A549 (cell line): ENCODE results near the gene DNAAF5.

Source experiments
- MAFK ChIP-seq: fragments of 450-650 bp; IDR thresholded peaks from 2 replicates; pipeline ENCODE4 v1.6.1; 2014; ENCODE audit not compliant: partially characterized antibody
- NR3C1 ChIP-seq: fragments of >200 bp; sonication (Bioruptor Twin); formaldehyde crosslinking; IDR thresholded peaks from 3 replicates; pipeline ENCODE4 v1.6.1; 2017
- RFX5 ChIP-seq: fragments of 450-650 bp; IDR thresholded peaks from 2 replicates; pipeline ENCODE4 v1.7.1; 2014; ENCODE audit warnings: antibody characterized with exemption, mild to moderate bottlenecking, moderate library complexity

DNA sequence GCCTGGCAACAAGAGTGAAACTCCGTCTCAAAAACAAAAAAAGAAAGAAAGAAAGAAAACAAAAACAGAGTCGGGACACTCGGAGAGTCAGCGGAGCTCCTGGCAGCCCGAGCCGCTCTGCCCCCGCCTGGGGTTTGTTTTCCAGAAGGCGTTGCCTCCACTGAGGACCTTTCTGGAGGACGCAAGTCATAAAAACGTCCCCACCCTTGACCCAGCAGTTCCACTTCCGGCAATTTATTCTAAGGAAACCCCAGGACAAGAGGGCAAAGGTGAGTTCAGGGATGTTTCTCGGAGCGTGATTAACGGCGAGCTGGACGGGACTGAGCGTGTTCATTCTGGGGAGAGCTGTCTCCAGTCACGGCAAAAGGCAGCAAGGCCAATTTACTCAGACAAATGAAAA, 78.8 kb downstream of the DNAAF5 start:
- TF ChIP-seq MAFK = no peak
- TF ChIP-seq NR3C1 = no peak
- TF ChIP-seq RFX5 = no peak
